ENCODE measurements around the gene MRI1. TPM values are rescaled to one million over a fixed set of nuclear protein-coding genes. Genes with fewer than 3 reads are reported as not detected.

Gene MRI1
- total RNA-seq, 2 donors from 2014 or later, result 54.6 to 63.0 TPM

DNA sequence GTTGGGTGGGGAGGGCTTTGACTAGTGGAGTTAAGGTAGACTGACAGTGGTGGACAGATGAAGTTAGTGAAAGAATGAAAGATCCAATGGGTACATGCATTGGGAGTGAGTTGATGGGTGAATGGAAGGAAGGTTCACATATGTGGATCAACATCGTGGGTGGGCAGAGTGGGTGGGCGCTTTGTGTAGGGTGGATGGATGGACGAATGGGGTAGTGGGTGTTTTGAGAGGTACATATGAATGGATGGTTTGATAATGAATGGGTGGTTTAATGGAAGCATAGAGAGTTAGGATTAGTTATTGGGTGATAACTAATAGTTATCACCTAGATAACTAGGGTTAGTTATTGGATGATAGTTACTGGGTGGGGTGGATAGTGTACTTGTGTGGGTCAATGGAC, 42.4 kb downstream of the MRI1 start:
- Histone ChIP-seq H3K36me3 (peaks cover 14% of the 10 kb centered on the region), H3K9me3 (no peaks in the 10 kb centered on the region), H3K27ac (no peak overlapping the region), H3K4me3 (no peak overlapping the region), H3K4me1 (ENCODE audit: control insufficient read depth in 1 of 2, low read depth in 2 of 2) (no peaks in the 10 kb centered on the region), H3K27me3 (replicated peaks; ENCODE audit: insufficient read depth) (no peaks in the 10 kb centered on the region)
- ATAC-seq (ENCODE audit: insufficient number of reproducible peaks, low FRiP score, low read depth) (no peak), DNase-seq (ENCODE audit: low spot score) (no peak)
- TF ChIP-seq, protein P1, sequence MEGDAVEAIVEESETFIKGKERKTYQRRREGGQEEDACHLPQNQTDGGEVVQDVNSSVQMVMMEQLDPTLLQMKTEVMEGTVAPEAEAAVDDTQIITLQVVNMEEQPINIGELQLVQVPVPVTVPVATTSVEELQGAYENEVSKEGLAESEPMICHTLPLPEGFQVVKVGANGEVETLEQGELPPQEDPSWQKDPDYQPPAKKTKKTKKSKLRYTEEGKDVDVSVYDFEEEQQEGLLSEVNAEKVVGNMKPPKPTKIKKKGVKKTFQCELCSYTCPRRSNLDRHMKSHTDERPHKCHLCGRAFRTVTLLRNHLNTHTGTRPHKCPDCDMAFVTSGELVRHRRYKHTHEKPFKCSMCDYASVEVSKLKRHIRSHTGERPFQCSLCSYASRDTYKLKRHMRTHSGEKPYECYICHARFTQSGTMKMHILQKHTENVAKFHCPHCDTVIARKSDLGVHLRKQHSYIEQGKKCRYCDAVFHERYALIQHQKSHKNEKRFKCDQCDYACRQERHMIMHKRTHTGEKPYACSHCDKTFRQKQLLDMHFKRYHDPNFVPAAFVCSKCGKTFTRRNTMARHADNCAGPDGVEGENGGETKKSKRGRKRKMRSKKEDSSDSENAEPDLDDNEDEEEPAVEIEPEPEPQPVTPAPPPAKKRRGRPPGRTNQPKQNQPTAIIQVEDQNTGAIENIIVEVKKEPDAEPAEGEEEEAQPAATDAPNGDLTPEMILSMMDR (IDR thresholded peaks at IDR 0.05), result no peak

DNA sequence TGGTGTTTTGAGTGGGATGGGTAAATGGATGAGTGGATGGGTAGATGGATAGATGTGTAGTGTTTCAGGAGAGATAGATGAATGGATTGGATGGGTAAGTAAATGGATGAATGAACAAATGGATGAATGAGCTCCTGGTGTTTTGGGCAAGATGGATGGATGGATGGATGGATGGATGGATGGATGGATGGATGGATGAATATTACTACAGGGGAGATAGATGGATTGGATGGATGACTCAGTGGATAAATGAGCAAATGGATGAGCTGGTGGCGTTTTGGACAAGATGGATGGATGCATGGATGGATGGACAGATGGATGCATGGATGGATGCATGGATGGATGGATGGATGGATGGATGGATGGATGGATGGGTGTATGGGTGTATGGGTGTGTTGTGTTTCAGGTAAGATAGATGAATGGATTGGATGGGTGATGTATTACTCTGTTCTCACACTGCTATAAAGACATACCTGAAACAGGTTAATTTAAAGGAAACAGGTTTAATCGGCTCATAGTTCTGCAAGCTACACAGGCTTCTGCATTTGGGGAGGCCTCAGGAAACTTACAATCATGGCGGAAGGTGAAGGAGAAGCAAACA, 43.2 kb downstream of the MRI1 start:
- peaks cover 14% of the 10 kb centered on the region for H3K36me3 ChIP-seq
- DNase-seq (ENCODE audit: low spot score) (no peak), ATAC-seq (ENCODE audit: insufficient number of reproducible peaks, low FRiP score, low read depth) (no peak)
- no peak overlapping the region for H3K4me3 ChIP-seq
- H3K9me3 ChIP-seq, result no peaks in the 10 kb centered on the region
- H3K4me1 ChIP-seq (ENCODE audit: control insufficient read depth in 1 of 2, low read depth in 2 of 2), result no peaks in the 10 kb centered on the region
- no peaks in the 10 kb centered on the region for H3K27me3 ChIP-seq (replicated peaks; ENCODE audit: insufficient read depth)
- no peak overlapping the region for H3K27ac ChIP-seq
- TF ChIP-seq, protein P1 (IDR thresholded peaks at IDR 0.05), result no peak

DNA sequence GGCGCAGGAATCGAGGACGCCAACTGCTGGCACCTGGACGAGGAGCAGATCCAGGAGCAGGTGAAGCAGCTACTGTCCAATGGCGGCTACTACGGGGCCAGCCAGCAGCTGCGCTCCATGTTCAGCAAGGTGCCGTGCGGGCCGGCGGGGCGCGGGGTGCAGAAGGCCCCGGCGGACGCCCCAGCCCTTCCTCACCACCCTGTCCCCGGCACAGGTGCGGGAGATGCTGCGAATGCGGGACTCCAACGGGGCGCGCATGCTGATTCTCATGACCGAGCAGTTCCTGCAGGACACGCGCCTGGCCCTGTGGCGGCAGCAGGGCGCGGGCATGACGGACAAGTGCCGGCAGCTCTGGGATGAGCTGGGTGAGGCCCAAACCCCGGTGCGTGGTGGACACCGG, 44.5 kb downstream of the MRI1 start:
- Histone ChIP-seq H3K4me3 (no peak overlapping the region), H3K27me3 (replicated peaks; ENCODE audit: insufficient read depth) (no peaks in the 10 kb centered on the region), H3K36me3 (peaks cover 18% of the 10 kb centered on the region), H3K4me1 (ENCODE audit: control insufficient read depth in 1 of 2, low read depth in 2 of 2) (no peaks in the 10 kb centered on the region), H3K27ac (no peak overlapping the region), H3K9me3 (no peaks in the 10 kb centered on the region)
- no peak for ATAC-seq (ENCODE audit: insufficient number of reproducible peaks, low FRiP score, low read depth)
- no peak for DNase-seq (ENCODE audit: low spot score)
- TF ChIP-seq, protein P1 (IDR thresholded peaks at IDR 0.05), result no peak

DNA sequence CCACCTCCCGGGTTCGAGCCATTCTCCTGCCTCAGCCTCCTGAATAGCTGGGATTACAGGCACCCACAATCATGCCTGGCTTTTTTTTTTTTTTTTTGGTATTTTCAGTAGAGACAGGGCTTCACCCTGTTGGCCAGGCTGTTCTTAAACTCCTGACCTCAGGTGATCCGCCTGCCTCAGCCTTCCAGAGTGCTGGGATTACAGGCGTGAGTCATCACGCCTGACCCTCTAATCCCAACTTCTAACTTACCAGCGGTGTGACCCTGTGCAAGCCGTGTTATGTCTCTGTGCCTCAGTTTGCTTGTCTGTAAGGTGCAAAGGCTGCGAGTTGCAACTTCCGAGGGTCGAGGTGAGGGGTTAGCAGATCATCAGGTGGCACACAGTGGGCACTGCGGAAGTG, 48.2 kb downstream of the MRI1 start:
- TF ChIP-seq, protein P1 (IDR thresholded peaks at IDR 0.05), result no peak
- Histone ChIP-seq H3K4me1 (ENCODE audit: control insufficient read depth in 1 of 2, low read depth in 2 of 2) (no peaks in the 10 kb centered on the region), H3K4me3 (no peak overlapping the region), H3K27me3 (replicated peaks; ENCODE audit: insufficient read depth) (no peaks in the 10 kb centered on the region), H3K9me3 (no peaks in the 10 kb centered on the region), H3K27ac (no peak overlapping the region), H3K36me3 (peaks cover 18% of the 10 kb centered on the region)
- ATAC-seq (ENCODE audit: insufficient number of reproducible peaks, low FRiP score, low read depth) (no peak), DNase-seq (ENCODE audit: low spot score) (no peak)

DNA sequence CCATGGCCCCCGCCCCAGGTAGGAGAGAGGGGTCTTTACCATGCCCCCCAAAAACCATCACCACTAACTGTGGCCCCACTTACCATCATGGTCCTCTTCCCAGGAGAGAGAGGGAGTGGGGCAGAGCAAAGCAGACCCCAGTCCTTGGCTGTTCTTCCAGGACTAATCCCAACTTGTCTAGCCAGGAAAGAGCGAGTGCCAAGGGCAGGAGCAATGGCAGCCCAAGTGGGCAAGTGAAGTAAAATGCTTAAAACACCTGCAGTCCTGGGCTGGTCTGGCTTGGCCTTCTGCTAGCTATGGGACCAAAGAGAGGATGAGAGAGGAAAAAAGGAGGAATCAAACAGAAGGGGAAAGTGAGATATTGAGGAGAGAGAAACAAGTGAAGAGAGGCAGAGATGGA, 48.8 kb downstream of the MRI1 start:
- Histone ChIP-seq H3K36me3 (peaks cover 14% of the 10 kb centered on the region), H3K4me1 (ENCODE audit: control insufficient read depth in 1 of 2, low read depth in 2 of 2) (no peaks in the 10 kb centered on the region), H3K27ac (no peak overlapping the region), H3K9me3 (no peaks in the 10 kb centered on the region), H3K27me3 (replicated peaks; ENCODE audit: insufficient read depth) (no peaks in the 10 kb centered on the region), H3K4me3 (no peak overlapping the region)
- DNase-seq (ENCODE audit: low spot score), result no peak
- no peak for ATAC-seq (ENCODE audit: insufficient number of reproducible peaks, low FRiP score, low read depth)
- TF ChIP-seq, protein P1 (IDR thresholded peaks at IDR 0.05), result no peak

All from thoracic aorta (tissue), 2 donors.